GM12872 (cell line): ENCODE results near the gene C21orf58.

Source experiments
- CTCF ChIP-seq: IDR thresholded peaks from 3 replicates; pipeline ENCODE4 v1.5.1; 2011; ENCODE audit warnings: low read depth, mild to moderate bottlenecking, low read length, moderate library complexity; ENCODE audit not compliant: insufficient read depth

C21orf58 gene

GRCh38 chr21:46273341-46273740, 50.3 kb downstream of the C21orf58 start:
- TF ChIP-seq CTCF = no peak

GRCh38 chr21:46269466-46269865, 54.2 kb downstream of the C21orf58 start:
- no peak for TF ChIP-seq CTCF

GRCh38 chr21:46268371-46268770, 55.3 kb downstream of the C21orf58 start:
- no peak for TF ChIP-seq CTCF

- TF ChIP-seq CTCF = no peak
Observed at GRCh38 chr21:46266946-46267345, 56.7 kb downstream of the C21orf58 start.

GRCh38 chr21:46265736-46266525, 57.7 kb downstream of the C21orf58 start:
- no peak for TF ChIP-seq CTCF

- no peak for TF ChIP-seq CTCF
Observed at GRCh38 chr21:46264690-46265144, 59.0 kb downstream of the C21orf58 start.

GRCh38 chr21:46264046-46264689, 59.5 kb downstream of the C21orf58 start:
- TF ChIP-seq CTCF = no peak
